HG03521 (cell line): Measurements from ENCODE around the gene HORMAD2.
"Not testable (repeated sequence)": the region's sequence is repeated elsewhere in the genome, so short reads cannot be mapped to it uniquely, and the experiment has no call there.

ENCODE experiments used
- ATAC-seq: cut with Tn5 transposase; IDR thresholded peaks from one replicate; pipeline ENCODE4 v1.9.1; 2021; ENCODE audit warnings: mild to moderate bottlenecking, moderate library complexity; ENCODE audit not compliant: unreplicated experiment

Gene HORMAD2

GRCh38 chr22:30206944-30207343, 126.7 kb downstream of the HORMAD2 start:
- no peak for ATAC-seq

GRCh38 chr22:30208631-30209603, 128.7 kb downstream of the HORMAD2 start:
- no peak for ATAC-seq

GRCh38 chr22:30209642-30210041, 129.4 kb downstream of the HORMAD2 start:
- ATAC-seq = no peak

GRCh38 chr22:30210235-30210909, 130.1 kb downstream of the HORMAD2 start:
- ATAC-seq = no peak

GRCh38 chr22:30211124-30211820, 131.0 kb downstream of the HORMAD2 start:
- ATAC-seq = no peak

- ATAC-seq = no peak
Observed at GRCh38 chr22:30212363-30212995, 132.2 kb downstream of the HORMAD2 start.

- no peak for ATAC-seq
Observed at GRCh38 chr22:30212996-30213441, 132.8 kb downstream of the HORMAD2 start.

GRCh38 chr22:30214703-30215407, 134.6 kb downstream of the HORMAD2 start:
- no peak for ATAC-seq

- ATAC-seq = not testable (repeated sequence)
Observed at GRCh38 chr22:30216272-30216671, 136.0 kb downstream of the HORMAD2 start.

GRCh38 chr22:30216710-30217109, 136.4 kb downstream of the HORMAD2 start:
- ATAC-seq = no peak

GRCh38 chr22:30217698-30218560, 137.7 kb downstream of the HORMAD2 start:
- no peak for ATAC-seq

GRCh38 chr22:30219049-30219654, 138.9 kb downstream of the HORMAD2 start:
- no peak for ATAC-seq

- no peak for ATAC-seq
Observed at GRCh38 chr22:30219668-30220278, 139.5 kb downstream of the HORMAD2 start.

GRCh38 chr22:30220338-30221012, 140.2 kb downstream of the HORMAD2 start:
- no peak for ATAC-seq

- no peak for ATAC-seq
Observed at GRCh38 chr22:30221121-30221992, 141.1 kb downstream of the HORMAD2 start.

GRCh38 chr22:30222321-30222720, 142.1 kb downstream of the HORMAD2 start:
- ATAC-seq = no peak

- no peak for ATAC-seq
Observed at GRCh38 chr22:30223303-30223702, 143.0 kb downstream of the HORMAD2 start.
